GM18505 (cell line): ENCODE results near the gene ATN1.
A peak's percentile ranks its signal among the peaks of the same experiment; 100 is the strongest.

ENCODE experiments used
- ATAC-seq: cut with Tn5 transposase; IDR thresholded peaks from one replicate; pipeline ENCODE4 v1.9.1; 2021; ENCODE audit not compliant: unreplicated experiment
- POLR2A ChIP-seq: IDR thresholded peaks from 4 replicates; pipeline ENCODE4 v1.6.1; 2011; ENCODE audit warnings: borderline replicate concordance; ENCODE audit not compliant: insufficient read depth, insufficient read length; ENCODE audit errors: extremely low read depth

ATN1 gene

GRCh38 chr12:6928022-6928702, 403 bp downstream of the ATN1 start:
- no peak for TF ChIP-seq POLR2A
- ATAC-seq, result no peak

GRCh38 chr12:6928703-6929407, 1.1 kb downstream of the ATN1 start:
- no peak for TF ChIP-seq POLR2A
- ATAC-seq, result no peak

GRCh38 chr12:6929466-6930452, 2.0 kb downstream of the ATN1 start:
- no peak for TF ChIP-seq POLR2A
- ATAC-seq, result no peak

GRCh38 chr12:6932766-6933165, 5.0 kb downstream of the ATN1 start:
- no peak for ATAC-seq
- no peak for TF ChIP-seq POLR2A

GRCh38 chr12:6934110-6934509, 6.4 kb downstream of the ATN1 start:
- no peak for TF ChIP-seq POLR2A
- ATAC-seq, result no peak

GRCh38 chr12:6935371-6936193, 7.8 kb downstream of the ATN1 start:
- TF ChIP-seq POLR2A, result no peak

GRCh38 chr12:6936194-6936635, 8.5 kb downstream of the ATN1 start:
- no peak for ATAC-seq
- no peak for TF ChIP-seq POLR2A

More at GRCh38 chr12:6935371-6936193, 7.8 kb downstream of the ATN1 start:
- no peak for ATAC-seq

- peak; percentile 6 for ATAC-seq
- TF ChIP-seq POLR2A, result no peak
These were observed 9.1 kb downstream of the ATN1 start for GRCh38 chr12:6936636-6937480.

GRCh38 chr12:6937481-6938352, 10.0 kb downstream of the ATN1 start:
- peak; percentile 85 for ATAC-seq
- TF ChIP-seq POLR2A, result peak; percentile 82

GRCh38 chr12:6938353-6939190, 10.8 kb downstream of the ATN1 start:
- no peak for ATAC-seq

More at GRCh38 chr12:6938353-6939190, 10.8 kb downstream of the ATN1 start:
- TF ChIP-seq POLR2A, result no peak
